Prostate gland (tissue), 2 donors: ENCODE measurements around the gene ZP1. TPM values are rescaled to one million over a fixed set of nuclear protein-coding genes. Genes with fewer than 3 reads are reported as not detected.

Source experiments
- DNase-seq: peaks from one replicate; pipeline ENCODE4 v3.0.0-alpha.2; 2019; ENCODE audit warnings: low spot score
- H3K27ac ChIP-seq, 2 donors: fragments of 200-600 bp; sonication (generic); 2 replicates each; pipeline ENCODE4 v1.5.1; 2017 to 2019
- H3K27me3 ChIP-seq: fragments of 200-600 bp; sonication (generic); replicated peaks from 2 replicates; pipeline ENCODE4 v1.5.1; 2019; ENCODE audit not compliant: insufficient read depth
- H3K36me3 ChIP-seq, 2 donors: fragments of 200-600 bp; sonication (generic); 1 replicate in 1 of 2; 2 replicates in 1 of 2; pipeline versions ENCODE4 v1.5.1 to v1.8.1; 2017 to 2019
- H3K4me1 ChIP-seq: fragments of 200-600 bp; sonication (generic); replicated peaks from 2 replicates; pipeline ENCODE4 v1.5.1; 2019
- H3K4me3 ChIP-seq, 2 donors: fragments of 200-600 bp; sonication (generic); 2 replicates each; pipeline ENCODE4 v1.5.1; 2017 to 2019
- H3K9me3 ChIP-seq: fragments of 200-600 bp; sonication (generic); 2 replicates; pipeline ENCODE4 v1.5.1; 2017
- POLR2A ChIP-seq: fragments of 450-650 bp; IDR thresholded peaks from one replicate; pipeline ENCODE4 v1.6.1; 2016; ENCODE audit warnings: antibody characterized with exemption, mild to moderate bottlenecking
- POLR2AphosphoS5 ChIP-seq: sonication (generic); formaldehyde crosslinking; IDR thresholded peaks from one replicate; pipeline ENCODE4 v1.6.1; 2017; ENCODE audit warnings: antibody characterized with exemption
- WGBS: methylation state at CpG from one replicate; pipeline ENCODE4 v1.1.5; 2018; 5-methylcytosine and 5-hydroxymethylcytosine counted together
- intact Hi-C: fragments of 100-400 bp; cut with DNase I; formaldehyde crosslinking; loops from one replicate; pipeline ENCODE4 v1.14.2; 2022
- total RNA-seq, 2 donors: library from RNA; depleted of rRNA; stranded (reverse); fragments of >200 nt; gene quantifications; one replicate each; pipeline ENCODE4 v1.1.0, GENCODE V29; 2016
- TF ChIP-seq, protein P1 (sequence below), 4 experiments: fragments of 200-600 bp in 2 of 4; fragments of 450-650 bp in 2 of 4; sonication (generic) in 2 of 4; IDR thresholded peaks; 1 replicate in 3 of 4; 2 replicates in 1 of 4; pipeline ENCODE4 v1.5.1; 2016 to 2019; ENCODE audit warnings: antibody characterized with exemption in 4 of 4, mild to moderate bottlenecking in 2 of 4, moderate library complexity in 2 of 4

Gene ZP1
- total RNA-seq, 2 donors from 2014 or later: 0.68 to 0.80 TPM

DNA sequence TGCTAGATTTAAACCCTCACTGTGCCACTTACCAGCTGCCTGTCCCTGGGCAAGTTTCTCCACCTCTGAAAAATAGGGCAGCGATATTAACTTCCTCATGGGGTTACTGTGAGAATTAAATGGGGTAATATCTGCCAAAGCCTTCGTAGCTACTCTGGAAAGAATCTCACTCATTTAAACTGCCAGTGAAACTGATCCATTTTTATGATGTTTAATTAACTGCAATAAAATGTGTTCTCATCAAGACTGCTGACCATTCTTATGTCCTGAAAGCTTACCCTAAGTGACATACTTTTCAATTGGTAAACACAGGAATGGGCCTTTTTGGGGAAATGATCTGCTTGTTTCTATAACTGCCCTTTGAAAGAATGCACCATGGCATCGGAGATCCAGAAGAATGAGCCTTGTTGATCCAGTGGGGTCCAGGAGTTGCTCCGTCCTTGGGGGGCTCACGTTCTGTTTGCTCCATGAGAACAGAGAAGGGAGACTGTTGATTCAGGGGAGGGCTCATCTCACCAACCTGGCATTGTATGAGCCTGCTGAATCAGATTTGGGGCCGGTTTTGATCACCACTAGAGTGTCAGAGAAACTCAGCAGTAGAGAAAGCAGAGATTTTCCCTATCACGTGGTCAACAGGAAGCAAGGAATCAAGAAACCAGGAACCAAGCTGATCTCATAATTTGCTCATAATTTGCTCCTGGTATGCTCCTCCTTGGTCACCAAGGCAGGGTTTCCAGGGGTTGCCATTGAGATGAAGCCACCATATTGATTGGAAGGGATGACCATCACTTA, 32.4 kb upstream of the ZP1 start:
- intact Hi-C loops: loop anchor here (5.0 kb wide), 1 partner anchor 292 kb away; no protein-coding TSS in a partner anchor
- H3K36me3 ChIP-seq: no peaks in the 10 kb centered on the region
- TF ChIP-seq, protein P1, sequence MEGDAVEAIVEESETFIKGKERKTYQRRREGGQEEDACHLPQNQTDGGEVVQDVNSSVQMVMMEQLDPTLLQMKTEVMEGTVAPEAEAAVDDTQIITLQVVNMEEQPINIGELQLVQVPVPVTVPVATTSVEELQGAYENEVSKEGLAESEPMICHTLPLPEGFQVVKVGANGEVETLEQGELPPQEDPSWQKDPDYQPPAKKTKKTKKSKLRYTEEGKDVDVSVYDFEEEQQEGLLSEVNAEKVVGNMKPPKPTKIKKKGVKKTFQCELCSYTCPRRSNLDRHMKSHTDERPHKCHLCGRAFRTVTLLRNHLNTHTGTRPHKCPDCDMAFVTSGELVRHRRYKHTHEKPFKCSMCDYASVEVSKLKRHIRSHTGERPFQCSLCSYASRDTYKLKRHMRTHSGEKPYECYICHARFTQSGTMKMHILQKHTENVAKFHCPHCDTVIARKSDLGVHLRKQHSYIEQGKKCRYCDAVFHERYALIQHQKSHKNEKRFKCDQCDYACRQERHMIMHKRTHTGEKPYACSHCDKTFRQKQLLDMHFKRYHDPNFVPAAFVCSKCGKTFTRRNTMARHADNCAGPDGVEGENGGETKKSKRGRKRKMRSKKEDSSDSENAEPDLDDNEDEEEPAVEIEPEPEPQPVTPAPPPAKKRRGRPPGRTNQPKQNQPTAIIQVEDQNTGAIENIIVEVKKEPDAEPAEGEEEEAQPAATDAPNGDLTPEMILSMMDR (IDR thresholded peaks at IDR 0.05): no peak
- peak; percentile 59 for TF ChIP-seq POLR2AphosphoS5
- peak overlapping the region; percentile 82 to 83 for H3K27ac ChIP-seq
- no peaks in the 10 kb centered on the region for H3K9me3 ChIP-seq
- H3K4me3 ChIP-seq: no peak overlapping the region
- WGBS: 27% methylated on average over 7 of the region's 7 CpGs
- no peaks in the 10 kb centered on the region for H3K4me1 ChIP-seq
- DNase-seq: peak; percentile 75
- H3K27me3 ChIP-seq: no peaks in the 10 kb centered on the region

DNA sequence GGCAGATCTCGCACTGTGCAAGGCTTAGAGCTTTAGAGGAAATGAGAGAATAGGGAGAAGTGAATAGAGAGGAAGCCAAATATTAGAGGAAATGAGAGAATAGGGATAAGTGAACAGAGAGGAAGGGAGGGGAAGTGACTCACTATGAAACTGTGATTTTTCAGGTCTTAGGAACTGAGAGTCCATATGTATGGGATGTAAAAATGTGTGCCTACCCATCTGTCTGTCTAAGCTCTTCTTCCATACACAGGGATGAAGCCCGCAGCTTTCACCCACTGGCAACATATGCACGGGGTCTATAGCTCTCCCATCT, 31.9 kb upstream of the ZP1 start:
- H3K27me3 ChIP-seq: no peaks in the 10 kb centered on the region
- no peaks in the 10 kb centered on the region for H3K9me3 ChIP-seq
- DNase-seq: no peak
- WGBS: 79% methylated on average over 3 of the region's 3 CpGs
- H3K4me3 ChIP-seq: no peak overlapping the region
- no peaks in the 10 kb centered on the region for H3K36me3 ChIP-seq
- no peak for TF ChIP-seq POLR2AphosphoS5
- TF ChIP-seq, protein P1 (IDR thresholded peaks at IDR 0.05): no peak
- peak overlapping the region; percentile 82 to 83 for H3K27ac ChIP-seq
- intact Hi-C loops: loop anchor here (5.0 kb wide), 1 partner anchor 292 kb away; no protein-coding TSS in a partner anchor
- H3K4me1 ChIP-seq: no peaks in the 10 kb centered on the region

DNA sequence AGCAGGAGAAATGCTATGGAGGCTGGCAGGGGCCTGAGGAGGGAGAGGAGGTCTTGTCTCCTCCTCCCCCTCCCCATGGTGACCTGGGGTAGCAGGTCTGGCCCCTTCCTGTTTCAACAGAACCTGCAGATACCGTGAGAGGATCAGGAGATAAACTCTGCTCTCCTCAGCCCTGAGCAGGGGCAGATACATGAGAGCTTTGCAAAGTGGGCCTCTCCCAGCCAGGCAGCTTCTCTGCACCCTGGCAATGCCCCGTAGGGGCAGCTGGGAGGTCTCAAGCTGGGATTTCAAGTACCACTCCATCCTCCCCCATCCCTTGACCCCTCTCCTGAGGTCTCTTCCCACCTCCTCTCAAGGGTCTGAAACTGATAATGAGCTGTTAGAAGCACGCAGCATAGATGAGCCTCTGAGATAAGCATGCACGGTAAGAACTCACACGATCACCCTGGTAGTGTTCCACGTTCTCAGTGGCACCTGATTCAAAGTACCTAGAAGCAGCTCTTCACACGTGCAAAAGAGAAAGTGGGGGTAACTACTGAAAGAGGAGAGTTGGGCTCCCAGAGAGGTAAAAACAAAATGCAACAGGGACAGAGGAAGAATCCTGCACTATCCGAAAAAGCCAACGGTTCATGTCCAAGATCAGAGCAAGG, 30.4 kb upstream of the ZP1 start:
- Histone ChIP-seq H3K4me1 (no peaks in the 10 kb centered on the region), H3K9me3 (no peaks in the 10 kb centered on the region), H3K36me3 (no peaks in the 10 kb centered on the region), H3K27me3 (no peaks in the 10 kb centered on the region), H3K27ac (no peak overlapping the region), H3K4me3 (no peak overlapping the region)
- WGBS: 70% methylated on average over 9 of the region's 9 CpGs
- TF ChIP-seq, protein P1 (IDR thresholded peaks at IDR 0.05): no peak
- TF ChIP-seq POLR2A (no peak), POLR2AphosphoS5 (no peak)
- no peak for DNase-seq
- intact Hi-C loops: loop anchor here (5.0 kb wide), 1 partner anchor 290 kb away; no protein-coding TSS in a partner anchor

DNA sequence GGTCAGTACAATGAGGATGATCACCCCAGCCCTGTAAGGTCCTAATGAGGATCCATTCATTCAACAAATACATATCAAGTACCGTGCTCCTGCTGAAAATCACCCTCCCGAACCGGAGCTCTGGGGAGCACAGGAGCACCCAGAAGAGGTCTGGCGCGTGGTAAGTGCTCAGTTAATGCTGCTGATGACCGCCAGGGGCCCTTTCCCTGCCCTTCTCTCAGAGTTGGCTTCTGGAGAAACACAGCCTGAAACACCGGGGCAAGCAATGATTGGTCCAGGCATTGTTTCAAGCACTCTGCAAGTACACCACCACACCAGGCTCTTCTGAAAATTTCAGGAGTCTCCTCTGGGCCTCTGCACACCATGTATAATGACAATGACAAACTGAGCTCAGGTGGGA, 29.2 kb upstream of the ZP1 start:
- Histone ChIP-seq H3K27me3 (no peaks in the 10 kb centered on the region), H3K4me1 (peaks cover 4% of the 10 kb centered on the region), H3K9me3 (no peaks in the 10 kb centered on the region), H3K27ac (no peak overlapping the region), H3K4me3 (no peak overlapping the region), H3K36me3 (no peaks in the 10 kb centered on the region)
- no peak for TF ChIP-seq POLR2AphosphoS5
- no peak for TF ChIP-seq POLR2A
- TF ChIP-seq, protein P1 (IDR thresholded peaks at IDR 0.05): no peak
- intact Hi-C loops: loop anchor here (5.0 kb wide), 1 partner anchor 289 kb away; no protein-coding TSS in a partner anchor
- whole genome bisulfite sequencing: 81% methylated on average over 7 of the region's 7 CpGs
- DNase-seq: no peak
